Amniotic epithelial cell (primary cell): Measurements from ENCODE around the gene CILP.
"Not testable (repeated sequence)": the region's sequence is repeated elsewhere in the genome, so short reads cannot be mapped to it uniquely, and the experiment has no call there.

Source experiments
- DNase-seq: peaks from one replicate; pipeline ENCODE4 v3.0.0-alpha.2; 2010; ENCODE audit warnings: low read depth

The CILP gene

GRCh38 chr15:65210770-65211481 is at the start of gene CILP:
TSS of gene CILP (minus strand) at chr15:65211473. CDS start at chr15:65209755, 1,718 bp downstream.
- DNase-seq = no peak

GRCh38 chr15:65260968-65261367 is 49.7 kb upstream of the CILP start:
- no peak for DNase-seq

- peak; percentile 76 for DNase-seq
These were observed 48.1 kb upstream of the CILP start for GRCh38 chr15:65259367-65259797.

- DNase-seq = peak; percentile 92
These were observed 47.3 kb upstream of the CILP start for GRCh38 chr15:65258375-65259262.

- no peak for DNase-seq
These were observed 44.3 kb upstream of the CILP start for GRCh38 chr15:65255486-65256140.

GRCh38 chr15:65254758-65255157 is 43.5 kb upstream of the CILP start:
- no peak for DNase-seq

- DNase-seq = no peak
These were observed 43.1 kb upstream of the CILP start for GRCh38 chr15:65254356-65254755.

GRCh38 chr15:65249641-65250040 is 38.4 kb upstream of the CILP start:
- DNase-seq = no peak

- DNase-seq = peak; percentile 57
These were observed 37.4 kb upstream of the CILP start for GRCh38 chr15:65248511-65249255.

- DNase-seq = no peak
These were observed 35.7 kb upstream of the CILP start for GRCh38 chr15:65246939-65247338.

GRCh38 chr15:65246026-65246714 is 34.9 kb upstream of the CILP start:
- no peak for DNase-seq

- DNase-seq = peak; percentile 79
These were observed 34.0 kb upstream of the CILP start for GRCh38 chr15:65245096-65245856.

- DNase-seq = no peak
These were observed 33.4 kb upstream of the CILP start for GRCh38 chr15:65244638-65245037.

- DNase-seq = not testable (repeated sequence)
These were observed 25.2 kb upstream of the CILP start for GRCh38 chr15:65236443-65236842.

GRCh38 chr15:65233696-65234095 is 22.4 kb upstream of the CILP start:
- no peak for DNase-seq

GRCh38 chr15:65232520-65232919 is 21.2 kb upstream of the CILP start:
- no peak for DNase-seq

- no peak for DNase-seq
These were observed 20.0 kb upstream of the CILP start for GRCh38 chr15:65231306-65231705.

GRCh38 chr15:65226901-65227300 is 15.6 kb upstream of the CILP start:
- DNase-seq = not testable (repeated sequence)

- no peak for DNase-seq
These were observed 14.9 kb upstream of the CILP start for GRCh38 chr15:65226221-65226620.

GRCh38 chr15:65223996-65224395 is 12.7 kb upstream of the CILP start:
- no peak for DNase-seq

GRCh38 chr15:65222891-65223290 is 11.6 kb upstream of the CILP start:
- DNase-seq = no peak
